A549 (cell line): ENCODE results near the gene SHMT2. TPM values are rescaled to one million over a fixed set of nuclear protein-coding genes. Genes with fewer than 3 reads are reported as not detected.

Experiments used
- ATAC-seq, 2 experiments: fragments of 200-7000 bp in 1 of 2; fragments of >200 bp in 1 of 2; cut with Nextera tagmentation in 1 of 2; cut with Tn5 transposase in 1 of 2; 3 replicates each; pipeline versions ENCODE4 v1.8.0 to v1.9.1; 2018 to 2020; ENCODE audit warnings: mild to moderate bottlenecking in 1 of 2, moderate library complexity in 1 of 2
- CTCF ChIA-PET: fragments of 300-600 bp; sonication (Branson Sonifier 250); formaldehyde crosslinking; extraction: SDS; loops from one replicate; lab custom pipeline; 2021; ENCODE audit warnings: antibody characterized with exemption, inconsistent platforms; lab: Yijun Ruan, JAX
- POLR2A ChIA-PET: fragments of 350-600 bp; formaldehyde crosslinking; extraction: SDS; loops from one replicate; lab custom pipeline; 2021; ENCODE audit warnings: antibody characterized with exemption, inconsistent platforms; lab: Yijun Ruan, JAX
- DNase-seq, 2 experiments: peaks; one replicate each; pipeline versions ENCODE4 v3.0.0 to v3.0.0-alpha.2; 2011 to 2016; ENCODE audit warnings: low read depth in 1 of 2, low spot score in 1 of 2
- FAIRE-seq: peaks from 2 replicates; lab custom pipeline; 2011; peaks lifted over from hg19 to GRCh38; lab: Jason Lieb, UNC
- H3K27ac ChIP-seq, 2 experiments: fragments of >200 bp; sonication (Bioruptor Twin); formaldehyde crosslinking; 3 replicates each; pipeline ENCODE4 v1.5.1; 2016 to 2017
- H3K4me1 ChIP-seq: fragments of >200 bp; sonication (Bioruptor Twin); formaldehyde crosslinking; 3 replicates; pipeline ENCODE4 v1.6.1; 2016
- H3K4me2 ChIP-seq: fragments of >200 bp; sonication (Bioruptor Twin); formaldehyde crosslinking; 3 replicates; pipeline ENCODE4 v1.6.1; 2016
- H3K4me3 ChIP-seq: fragments of >200 bp; sonication (Bioruptor Twin); formaldehyde crosslinking; 3 replicates; pipeline ENCODE4 v1.5.1; 2016
- H3K9me3 ChIP-seq: fragments of >200 bp; sonication (Bioruptor Twin); formaldehyde crosslinking; 3 replicates; pipeline ENCODE4 v1.6.1; 2016
- CBX2 ChIP-seq: fragments of 200-600 bp; sonication (generic); IDR thresholded peaks from 2 replicates; pipeline ENCODE4 v1.6.1; 2016; ENCODE audit warnings: low read depth, mild to moderate bottlenecking, borderline replicate concordance
- CEBPB ChIP-seq, 2 experiments: fragments of >200 bp in 1 of 2; sonication (Bioruptor Twin) in 1 of 2; formaldehyde crosslinking in 1 of 2; IDR thresholded peaks; 2 replicates each; pipeline ENCODE4 v1.6.1; 2012 to 2016
- EHF ChIP-seq: fragments of 250-450 bp; sonication (Bioruptor Pico); IDR thresholded peaks from 2 replicates; pipeline ENCODE4 v1.5.0; 2020; ENCODE audit warnings: mild to moderate bottlenecking
- EP300 ChIP-seq, 2 experiments: fragments of >200 bp; sonication (Bioruptor Twin); formaldehyde crosslinking; IDR thresholded peaks; 2 replicates in 1 of 2; 3 replicates in 1 of 2; pipeline ENCODE4 v1.6.1; 2016 to 2017
- FOXS1 ChIP-seq: fragments of 250-450 bp; sonication (Bioruptor Pico); IDR thresholded peaks from 2 replicates; pipeline ENCODE4 v1.5.0; 2020; ENCODE audit warnings: mild to moderate bottlenecking, moderate library complexity
- HDAC2 ChIP-seq: fragments of 200-600 bp; sonication (generic); IDR thresholded peaks from 2 replicates; pipeline ENCODE4 v1.6.1; 2016
- HOXA7 ChIP-seq: fragments of 250-450 bp; sonication (Bioruptor Pico); IDR thresholded peaks from 2 replicates; pipeline ENCODE4 v1.5.0; 2020; ENCODE audit warnings: mild to moderate bottlenecking, moderate library complexity
- HOXB5 ChIP-seq: fragments of 250-450 bp; sonication (Bioruptor Pico); IDR thresholded peaks from 2 replicates; pipeline ENCODE4 v1.5.0; 2020; ENCODE audit warnings: mild to moderate bottlenecking, moderate library complexity
- JUN ChIP-seq, 2 experiments: fragments of >200 bp; sonication (Bioruptor Twin); formaldehyde crosslinking; IDR thresholded peaks; 2 replicates in 1 of 2; 3 replicates in 1 of 2; pipeline ENCODE4 v1.6.1; 2016 to 2017
- JUNB ChIP-seq: fragments of >200 bp; sonication (Bioruptor Twin); formaldehyde crosslinking; IDR thresholded peaks from 2 replicates; pipeline ENCODE4 v1.6.1; 2016
- MAFK ChIP-seq: fragments of 450-650 bp; IDR thresholded peaks from 2 replicates; pipeline ENCODE4 v1.6.1; 2014; ENCODE audit not compliant: partially characterized antibody
- MAZ ChIP-seq: fragments of 150-350 bp; IDR thresholded peaks from 2 replicates; pipeline ENCODE4 v1.6.1; 2014; ENCODE audit warnings: antibody characterized with exemption, low read depth, low read length, borderline replicate concordance
- MYC ChIP-seq: IDR thresholded peaks from 2 replicates; pipeline ENCODE4 v1.6.1; 2012; ENCODE audit warnings: mild to moderate bottlenecking, inconsistent platforms, low read length, improper control_type of control experiment, borderline replicate concordance
- NPAS2 ChIP-seq: fragments of 250-450 bp; sonication (Bioruptor Pico); IDR thresholded peaks from 2 replicates; pipeline ENCODE4 v1.8.0; 2022; ENCODE audit warnings: mild to moderate bottlenecking, moderate library complexity, borderline replicate concordance
- POLR2A ChIP-seq: IDR thresholded peaks from 2 replicates; pipeline ENCODE4 v1.6.1; 2012; ENCODE audit warnings: mild to moderate bottlenecking, low read length
- RAD21 ChIP-seq, 2 experiments: fragments of >200 bp in 1 of 2; sonication (Bioruptor Twin) in 1 of 2; formaldehyde crosslinking in 1 of 2; IDR thresholded peaks in 1 of 2; conservative IDR thresholded peaks in 1 of 2; 2 replicates in 1 of 2; 3 replicates in 1 of 2; pipeline ENCODE4 v1.6.1; 2012 to 2018; ENCODE audit warnings: inconsistent platforms in 1 of 2
- RARB ChIP-seq: fragments of 250-450 bp; sonication (Bioruptor Pico); IDR thresholded peaks from 2 replicates; pipeline ENCODE4 v1.8.0; 2021; ENCODE audit warnings: mild to moderate bottlenecking, moderate library complexity
- RNF2 ChIP-seq: fragments of 200-600 bp; sonication (generic); IDR thresholded peaks from 2 replicates; pipeline ENCODE4 v1.6.1; 2016; ENCODE audit warnings: low read depth, mild to moderate bottlenecking, antibody characterized with exemption, moderate library complexity, borderline replicate concordance
- SREBF2 ChIP-seq: fragments of 450-650 bp; IDR thresholded peaks from 2 replicates; pipeline ENCODE4 v1.6.1; 2014; ENCODE audit warnings: mild to moderate bottlenecking, moderate library complexity
- TFCP2L1 ChIP-seq: fragments of 250-450 bp; sonication (Bioruptor Pico); IDR thresholded peaks from 2 replicates; pipeline ENCODE4 v1.5.0; 2021; ENCODE audit warnings: mild to moderate bottlenecking
- ZC3H11A ChIP-seq: fragments of 450-650 bp; IDR thresholded peaks from 2 replicates; pipeline ENCODE4 v1.6.1; 2014; ENCODE audit warnings: antibody characterized with exemption, mild to moderate bottlenecking
- ZFP36 ChIP-seq: fragments of 450-650 bp; IDR thresholded peaks from 2 replicates; pipeline ENCODE4 v1.6.1; 2014; ENCODE audit warnings: borderline replicate concordance; ENCODE audit not compliant: partially characterized antibody
- WGBS: methylation state at CpG from one replicate; pipeline ENCODE4 v1.1.6; 2017; ENCODE audit errors: missing lambda C conversion rate; 5-methylcytosine and 5-hydroxymethylcytosine counted together
- polyA plus RNA-seq, 4 experiments: library from polyadenylated mRNA; depleted of rRNA in 3 of 4; stranded (reverse); fragments of >200 nt; fragmentation: RNase III in 1 of 4; extraction: RNeasy Plus Mini Kit Qiagen cat#74134 plus additional on column Dnase treatment in 1 of 4; gene quantifications; 2 replicates in 3 of 4; 3 replicates in 1 of 4; pipeline ENCODE4 v1.2.3, GENCODE V29; 2011 to 2017
- TF ChIP-seq, protein P1 (sequence below): fragments of >200 bp; sonication (Bioruptor Twin); formaldehyde crosslinking; IDR thresholded peaks from 3 replicates; pipeline ENCODE4 v1.5.1; 2016
- TF ChIP-seq, protein P2 (sequence below): fragments of 200-600 bp; sonication (generic); IDR thresholded peaks from 2 replicates; pipeline ENCODE4 v1.6.1; 2016; ENCODE audit warnings: antibody characterized with exemption, mild to moderate bottlenecking, moderate library complexity

Gene SHMT2
- polyA plus RNA-seq, 2 of the 4 experiments (the other 2 are of a cell fraction), result 113 to 156 TPM

DNA sequence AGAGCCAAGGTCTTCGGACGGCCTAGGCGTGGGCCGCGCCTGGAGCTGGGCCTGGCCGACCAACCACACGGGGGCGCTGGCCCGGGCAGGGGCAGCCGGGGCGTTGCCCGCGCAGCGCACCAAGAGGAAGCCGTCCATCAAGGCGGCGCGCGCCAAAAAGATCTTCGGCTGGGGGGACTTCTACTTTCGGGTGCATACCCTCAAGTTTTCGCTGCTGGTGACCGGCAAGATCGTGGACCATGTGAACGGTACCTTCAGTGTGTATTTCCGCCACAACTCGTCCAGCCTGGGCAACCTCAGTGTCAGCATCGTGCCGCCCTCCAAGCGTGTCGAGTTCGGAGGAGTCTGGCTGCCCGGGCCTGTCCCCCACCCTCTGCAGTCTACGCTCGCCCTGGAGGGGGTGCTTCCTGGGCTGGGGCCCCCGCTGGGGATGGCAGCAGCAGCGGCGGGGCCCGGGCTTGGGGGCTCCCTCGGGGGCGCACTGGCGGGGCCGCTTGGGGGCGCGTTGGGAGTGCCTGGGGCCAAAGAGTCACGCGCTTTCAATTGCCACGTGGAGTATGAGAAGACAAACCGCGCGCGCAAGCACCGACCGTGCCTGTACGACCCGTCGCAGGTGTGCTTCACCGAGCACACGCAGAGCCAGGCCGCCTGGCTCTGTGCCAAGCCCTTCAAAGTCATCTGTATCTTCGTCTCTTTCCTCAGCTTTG is 4.4 kb upstream of the SHMT2 start:
- WGBS, result 86% methylated on average over 46 of the region's 61 CpGs
- FAIRE-seq (no peak), ATAC-seq (peak in 1 of 2 experiments; percentile 55; a peak in 3 of 6 replicates), DNase-seq (no peak)
- no peak overlapping the region for H3K4me3 ChIP-seq
- no peak overlapping the region for H3K27ac ChIP-seq
- no peak overlapping the region for H3K4me2 ChIP-seq
- 0 out of 3 replicates have a peak, but pooled peaks cover 3% of the 10 kb centered on the region for H3K4me1 ChIP-seq
- TF ChIP-seq HOXB5 (CRISPR knock-in tag) (no peak), FOXS1 (no peak), CEBPB (IDR thresholded peaks at IDR 0.05) (no peak), ZFP36 (no peak), RARB (CRISPR knock-in tag) (no peak), CBX2 (no peak), RAD21 (conservative IDR thresholded peaks at IDR 0.05 in 1 of 2, IDR thresholded peaks at IDR 0.05 in 1 of 2) (no peak), MYC (no peak), JUN (IDR thresholded peaks at IDR 0.05) (no peak), HDAC2 (no peak), MAZ (no peak)
- TF ChIP-seq, protein P1, sequence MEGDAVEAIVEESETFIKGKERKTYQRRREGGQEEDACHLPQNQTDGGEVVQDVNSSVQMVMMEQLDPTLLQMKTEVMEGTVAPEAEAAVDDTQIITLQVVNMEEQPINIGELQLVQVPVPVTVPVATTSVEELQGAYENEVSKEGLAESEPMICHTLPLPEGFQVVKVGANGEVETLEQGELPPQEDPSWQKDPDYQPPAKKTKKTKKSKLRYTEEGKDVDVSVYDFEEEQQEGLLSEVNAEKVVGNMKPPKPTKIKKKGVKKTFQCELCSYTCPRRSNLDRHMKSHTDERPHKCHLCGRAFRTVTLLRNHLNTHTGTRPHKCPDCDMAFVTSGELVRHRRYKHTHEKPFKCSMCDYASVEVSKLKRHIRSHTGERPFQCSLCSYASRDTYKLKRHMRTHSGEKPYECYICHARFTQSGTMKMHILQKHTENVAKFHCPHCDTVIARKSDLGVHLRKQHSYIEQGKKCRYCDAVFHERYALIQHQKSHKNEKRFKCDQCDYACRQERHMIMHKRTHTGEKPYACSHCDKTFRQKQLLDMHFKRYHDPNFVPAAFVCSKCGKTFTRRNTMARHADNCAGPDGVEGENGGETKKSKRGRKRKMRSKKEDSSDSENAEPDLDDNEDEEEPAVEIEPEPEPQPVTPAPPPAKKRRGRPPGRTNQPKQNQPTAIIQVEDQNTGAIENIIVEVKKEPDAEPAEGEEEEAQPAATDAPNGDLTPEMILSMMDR, result no peak
- TF ChIP-seq, protein P2, sequence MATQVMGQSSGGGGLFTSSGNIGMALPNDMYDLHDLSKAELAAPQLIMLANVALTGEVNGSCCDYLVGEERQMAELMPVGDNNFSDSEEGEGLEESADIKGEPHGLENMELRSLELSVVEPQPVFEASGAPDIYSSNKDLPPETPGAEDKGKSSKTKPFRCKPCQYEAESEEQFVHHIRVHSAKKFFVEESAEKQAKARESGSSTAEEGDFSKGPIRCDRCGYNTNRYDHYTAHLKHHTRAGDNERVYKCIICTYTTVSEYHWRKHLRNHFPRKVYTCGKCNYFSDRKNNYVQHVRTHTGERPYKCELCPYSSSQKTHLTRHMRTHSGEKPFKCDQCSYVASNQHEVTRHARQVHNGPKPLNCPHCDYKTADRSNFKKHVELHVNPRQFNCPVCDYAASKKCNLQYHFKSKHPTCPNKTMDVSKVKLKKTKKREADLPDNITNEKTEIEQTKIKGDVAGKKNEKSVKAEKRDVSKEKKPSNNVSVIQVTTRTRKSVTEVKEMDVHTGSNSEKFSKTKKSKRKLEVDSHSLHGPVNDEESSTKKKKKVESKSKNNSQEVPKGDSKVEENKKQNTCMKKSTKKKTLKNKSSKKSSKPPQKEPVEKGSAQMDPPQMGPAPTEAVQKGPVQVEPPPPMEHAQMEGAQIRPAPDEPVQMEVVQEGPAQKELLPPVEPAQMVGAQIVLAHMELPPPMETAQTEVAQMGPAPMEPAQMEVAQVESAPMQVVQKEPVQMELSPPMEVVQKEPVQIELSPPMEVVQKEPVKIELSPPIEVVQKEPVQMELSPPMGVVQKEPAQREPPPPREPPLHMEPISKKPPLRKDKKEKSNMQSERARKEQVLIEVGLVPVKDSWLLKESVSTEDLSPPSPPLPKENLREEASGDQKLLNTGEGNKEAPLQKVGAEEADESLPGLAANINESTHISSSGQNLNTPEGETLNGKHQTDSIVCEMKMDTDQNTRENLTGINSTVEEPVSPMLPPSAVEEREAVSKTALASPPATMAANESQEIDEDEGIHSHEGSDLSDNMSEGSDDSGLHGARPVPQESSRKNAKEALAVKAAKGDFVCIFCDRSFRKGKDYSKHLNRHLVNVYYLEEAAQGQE, result no peak
- H3K9me3 ChIP-seq, result no peaks in the 10 kb centered on the region
- ChIA-PET CTCF (interaction anchor here (0.9 to 26.5 kb wide), 6 partner anchors 8 to 53 kb away, joined by 3 to 615 read pairs (median 4); partner anchors contain the start of gene NXPH4), POLR2A (no interaction called here)

DNA sequence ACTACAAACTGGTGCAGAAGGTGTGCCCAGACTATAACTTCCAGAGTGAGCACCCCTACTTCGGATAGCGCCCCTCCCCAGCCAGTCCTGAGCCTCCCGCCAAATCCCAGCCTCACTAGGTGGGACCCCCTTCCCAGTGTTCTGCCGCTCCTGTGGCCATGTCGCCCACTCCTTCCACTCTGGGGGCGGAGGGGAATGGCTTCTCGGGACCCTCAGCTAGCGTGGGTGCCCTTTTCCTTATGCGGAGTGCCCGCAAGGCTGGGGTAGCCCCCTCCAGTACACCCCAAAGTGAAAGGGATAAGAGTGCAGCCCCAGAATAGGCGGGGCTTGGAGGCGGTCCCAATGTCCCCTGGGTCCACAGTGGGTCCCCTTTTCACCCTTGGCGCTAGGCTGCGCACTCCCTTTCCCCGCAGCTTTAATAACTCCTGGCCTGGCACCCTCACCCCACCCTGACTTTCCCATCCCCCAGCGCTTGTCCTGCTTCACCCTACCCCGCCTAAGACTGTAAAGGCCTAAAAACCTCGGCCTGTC is 3.8 kb upstream of the SHMT2 start:
- TF ChIP-seq NPAS2, result no peak
- no peak for TF ChIP-seq SREBF2
- TF ChIP-seq EHF (CRISPR knock-in tag), result no peak
- no peak for TF ChIP-seq RNF2
- no peak for TF ChIP-seq HOXA7 (CRISPR knock-in tag)
- no peak for TF ChIP-seq CEBPB (IDR thresholded peaks at IDR 0.05)
- TF ChIP-seq TFCP2L1, result no peak
- no peak for TF ChIP-seq MAFK
- no peak for TF ChIP-seq POLR2A
- no peak for TF ChIP-seq JUNB
- TF ChIP-seq ZC3H11A, result no peak
- TF ChIP-seq MYC, result no peak
- TF ChIP-seq EP300 (IDR thresholded peaks at IDR 0.05), result no peak
- ChIA-PET POLR2A (no interaction called here), CTCF (interaction anchor here (0.7 to 26.5 kb wide), 5 partner anchors 10 to 227 kb away, joined by 3 to 615 read pairs (median 3); partner anchors contain the start of gene NXPH4)
- Histone ChIP-seq H3K4me1 (peaks cover 5% of the 10 kb centered on the region; the same call in 2 of the 3 replicates), H3K4me2 (no peak overlapping the region), H3K4me3 (no peak overlapping the region), H3K27ac (no peak overlapping the region), H3K9me3 (no peaks in the 10 kb centered on the region)
- no peak for DNase-seq
- ATAC-seq, result no peak
- WGBS, result 85% methylated on average over 16 of the region's 18 CpGs
- no peak for FAIRE-seq
